Fibroblast of skin of right biceps (primary cell): Measurements from ENCODE around the gene TBC1D20.
"Not testable (repeated sequence)": the region's sequence is repeated elsewhere in the genome, so short reads cannot be mapped to it uniquely, and the experiment has no call there.

Source experiments
- DNase-seq: peaks from one replicate; pipeline ENCODE4 v3.0.0-alpha.2; 2013

Gene TBC1D20, protein sequence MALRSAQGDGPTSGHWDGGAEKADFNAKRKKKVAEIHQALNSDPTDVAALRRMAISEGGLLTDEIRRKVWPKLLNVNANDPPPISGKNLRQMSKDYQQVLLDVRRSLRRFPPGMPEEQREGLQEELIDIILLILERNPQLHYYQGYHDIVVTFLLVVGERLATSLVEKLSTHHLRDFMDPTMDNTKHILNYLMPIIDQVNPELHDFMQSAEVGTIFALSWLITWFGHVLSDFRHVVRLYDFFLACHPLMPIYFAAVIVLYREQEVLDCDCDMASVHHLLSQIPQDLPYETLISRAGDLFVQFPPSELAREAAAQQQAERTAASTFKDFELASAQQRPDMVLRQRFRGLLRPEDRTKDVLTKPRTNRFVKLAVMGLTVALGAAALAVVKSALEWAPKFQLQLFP

DNA sequence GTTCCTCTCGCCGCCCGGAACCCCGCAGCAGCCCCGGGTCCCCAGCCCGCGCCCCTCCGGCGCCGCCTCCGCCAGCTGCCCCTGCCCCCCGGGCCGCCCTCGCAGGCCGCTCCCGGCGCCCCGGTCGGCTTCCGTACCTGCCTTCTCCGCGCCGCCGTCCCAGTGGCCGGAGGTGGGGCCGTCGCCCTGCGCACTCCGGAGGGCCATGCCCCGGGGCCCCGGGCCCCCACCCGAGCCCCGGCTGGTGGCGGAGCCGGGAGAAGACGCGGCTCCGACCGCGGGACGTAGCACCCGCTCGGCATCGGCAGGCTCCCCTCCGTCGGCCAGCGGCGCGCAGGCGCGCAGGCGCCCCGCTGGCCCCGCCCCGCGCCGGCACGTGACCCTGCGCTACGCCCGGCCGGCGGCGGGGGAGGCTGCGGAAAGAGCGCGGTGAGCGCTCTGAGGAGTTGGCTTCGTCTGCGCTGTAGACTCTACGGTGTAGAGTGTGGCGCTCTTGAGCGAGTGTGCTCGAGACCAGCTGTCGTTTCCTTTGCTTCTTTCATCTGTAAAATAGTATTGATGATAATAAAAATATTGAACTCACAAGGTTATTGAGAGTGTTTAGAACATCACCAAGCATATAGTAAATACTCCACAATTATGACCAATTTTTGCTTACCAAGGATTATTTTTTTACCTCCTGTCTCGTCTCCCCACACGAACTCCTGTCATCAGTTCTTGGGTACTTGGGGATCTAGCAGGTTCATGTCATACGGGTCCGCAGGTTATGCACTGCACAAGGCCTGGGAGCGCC is at the start of gene TBC1D20:
TBC1D20 (minus strand) TSS at position 335 of the 793 bp plus-strand sequence; CDS start at position 207, 128 bp downstream.
- DNase-seq, result peak; percentile 88

DNA sequence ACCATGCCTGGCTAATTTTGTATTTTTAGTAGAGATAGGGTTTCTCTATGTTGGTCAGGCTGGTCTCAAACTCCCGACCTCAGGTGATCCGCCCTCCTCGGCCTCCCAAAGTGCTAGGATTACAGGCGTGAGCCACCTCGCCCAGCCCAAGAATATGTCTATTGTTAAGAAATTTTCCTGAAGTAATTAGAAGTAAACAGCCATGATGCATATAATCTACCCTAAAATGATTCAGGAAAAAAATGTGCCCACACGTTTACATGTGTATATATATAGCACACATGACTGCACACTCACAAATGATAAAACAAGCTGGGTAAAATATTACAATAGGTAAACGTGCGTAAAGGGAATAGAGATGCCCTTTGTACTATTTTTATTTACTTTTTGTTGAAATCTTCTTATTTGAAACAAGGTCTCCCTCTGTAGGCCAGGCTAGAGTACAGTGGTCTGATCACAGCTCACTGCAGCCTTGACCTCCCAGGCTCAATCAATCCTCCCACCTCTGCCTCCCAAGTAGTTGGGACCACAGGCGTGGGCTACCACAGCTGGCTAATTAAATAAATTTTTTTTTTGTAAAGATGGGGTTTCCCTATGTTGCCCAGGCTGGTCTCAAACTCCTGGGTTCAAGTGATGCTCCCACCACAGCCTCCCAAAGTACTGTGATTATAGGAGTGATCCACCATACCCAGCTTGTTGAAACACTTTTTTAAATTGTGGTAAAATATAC is 48.2 kb upstream of the TBC1D20 start:
- DNase-seq, result not testable (repeated sequence)

DNA sequence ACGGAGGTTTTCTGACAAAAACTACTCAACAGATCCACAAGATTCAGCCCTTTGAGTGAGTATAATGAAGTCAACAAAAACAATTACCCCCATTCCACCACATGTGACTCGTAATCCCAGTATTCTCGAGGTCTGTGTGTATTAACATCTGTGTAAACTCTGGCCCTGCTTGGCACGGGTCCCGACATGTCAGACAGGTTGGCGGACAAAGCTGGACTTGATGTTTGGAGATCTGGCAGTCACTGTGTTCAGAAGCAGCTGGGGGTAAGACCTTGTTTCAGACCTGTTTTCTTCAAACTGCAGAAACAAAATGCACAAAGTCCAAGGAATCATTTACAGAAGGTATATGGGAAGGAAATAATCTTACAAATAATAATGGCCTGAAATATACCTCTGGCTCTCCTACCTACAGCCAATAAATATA is 46.0 kb upstream of the TBC1D20 start:
- peak; percentile 6 for DNase-seq

DNA sequence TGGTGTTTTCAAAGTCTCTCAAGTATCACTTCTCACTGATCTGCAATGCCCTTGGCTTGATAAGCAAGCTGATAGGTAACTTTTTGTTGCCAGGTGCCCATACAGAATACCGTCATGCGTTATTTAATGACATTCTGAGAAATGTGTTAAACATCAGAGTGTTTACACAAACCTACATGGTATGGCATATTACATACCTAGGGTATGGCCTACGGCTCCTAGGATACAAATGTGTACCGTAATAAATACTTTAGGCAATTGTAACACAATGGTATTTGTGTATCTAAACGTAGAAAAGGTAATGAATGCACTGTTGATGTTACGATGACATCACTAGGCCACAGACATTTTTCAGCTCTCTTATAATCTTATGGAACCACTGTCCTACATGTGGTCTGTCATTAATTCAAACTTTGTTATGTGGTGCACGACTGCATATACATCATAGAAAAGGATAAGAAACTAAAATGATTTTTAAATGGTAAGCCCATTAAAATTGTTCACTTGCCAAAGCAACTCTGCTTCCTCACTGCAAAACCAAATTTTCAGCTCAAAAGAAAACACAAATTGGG is 45.5 kb upstream of the TBC1D20 start:
- DNase-seq, result no peak

DNA sequence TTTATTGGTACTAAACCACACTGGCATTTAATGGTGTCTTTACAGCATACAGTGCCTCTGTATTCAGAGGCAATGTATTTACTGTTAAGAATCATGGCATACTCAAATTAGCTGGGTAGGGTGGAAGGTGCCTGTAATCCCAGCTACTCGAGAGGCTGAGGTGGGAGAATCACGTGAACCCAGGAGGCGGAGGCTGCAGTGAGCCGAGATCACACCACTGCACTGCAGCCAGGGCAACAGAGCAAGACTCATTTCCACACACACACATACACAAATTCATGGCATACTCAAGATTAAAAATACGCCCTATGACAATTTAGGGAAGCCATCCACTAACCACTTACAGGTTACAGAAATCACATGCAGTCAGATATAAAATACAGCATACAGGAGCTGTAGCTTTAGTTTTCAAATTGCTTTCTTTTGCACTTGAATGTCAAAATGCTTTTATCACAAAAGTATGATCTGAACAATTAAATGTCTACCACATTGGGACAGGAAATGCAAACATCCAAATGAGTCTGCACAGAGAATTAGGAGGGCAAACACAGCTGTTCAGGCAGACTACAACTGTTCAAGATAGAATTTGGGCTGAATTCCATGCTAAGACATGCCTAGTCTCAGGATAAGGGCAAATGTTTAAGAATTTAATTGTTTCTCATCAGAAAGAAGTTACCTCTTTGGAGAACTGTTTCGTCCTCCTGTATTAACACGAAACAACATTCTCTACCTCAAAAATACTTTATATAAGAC is 44.8 kb upstream of the TBC1D20 start:
- no peak for DNase-seq

DNA sequence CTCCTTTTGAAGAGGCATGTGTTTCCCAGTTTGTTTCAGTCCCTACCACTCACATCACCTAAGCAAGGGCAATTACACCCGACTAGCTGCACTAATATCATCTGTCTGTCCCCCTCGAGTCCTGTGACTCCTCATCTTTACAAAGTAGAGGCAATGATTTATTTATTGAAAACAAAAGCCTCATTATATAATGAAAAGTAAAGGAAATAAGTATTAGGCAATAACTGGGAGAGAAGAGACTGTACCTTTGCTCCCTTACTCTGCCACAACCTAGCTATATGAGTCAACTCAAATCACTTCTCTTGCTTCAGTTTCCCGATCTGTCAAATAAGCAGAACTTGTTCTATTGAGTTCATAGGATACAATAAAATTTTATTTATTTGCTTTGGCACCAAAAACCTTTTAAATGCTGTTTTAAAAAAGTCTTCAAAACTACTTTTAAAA is 42.3 kb upstream of the TBC1D20 start:
- no peak for DNase-seq

DNA sequence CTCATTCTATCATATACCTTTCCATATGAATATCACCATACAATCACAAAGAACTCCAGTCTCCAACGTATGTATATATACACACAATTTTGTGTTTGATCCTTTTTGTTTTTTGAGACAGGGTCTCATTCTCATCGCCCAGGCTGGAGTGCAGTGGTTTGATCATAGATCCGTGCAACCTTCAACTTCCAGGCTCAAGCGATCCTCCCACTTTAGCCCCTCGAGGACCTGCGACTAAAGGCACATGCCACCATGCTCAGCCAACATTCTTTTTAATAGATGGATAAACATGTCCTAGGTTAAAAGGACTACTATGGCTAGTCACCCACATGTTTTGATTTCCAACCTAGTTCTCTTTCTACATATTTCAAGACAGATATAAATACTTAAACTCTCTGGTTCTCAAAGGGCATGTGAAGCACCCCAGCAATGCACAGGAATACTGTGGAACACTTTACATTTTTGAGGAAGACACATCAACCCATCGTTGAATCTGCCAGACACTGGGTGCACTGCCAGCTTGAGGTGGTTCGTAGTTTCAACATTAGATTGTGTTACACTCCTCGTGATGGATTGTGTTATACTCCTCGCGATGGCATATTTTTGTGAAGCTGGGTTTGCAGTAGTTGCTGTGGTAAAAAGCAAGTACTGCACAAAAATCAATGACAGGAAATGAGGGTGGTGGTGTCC is 40.9 kb upstream of the TBC1D20 start:
- no peak for DNase-seq

DNA sequence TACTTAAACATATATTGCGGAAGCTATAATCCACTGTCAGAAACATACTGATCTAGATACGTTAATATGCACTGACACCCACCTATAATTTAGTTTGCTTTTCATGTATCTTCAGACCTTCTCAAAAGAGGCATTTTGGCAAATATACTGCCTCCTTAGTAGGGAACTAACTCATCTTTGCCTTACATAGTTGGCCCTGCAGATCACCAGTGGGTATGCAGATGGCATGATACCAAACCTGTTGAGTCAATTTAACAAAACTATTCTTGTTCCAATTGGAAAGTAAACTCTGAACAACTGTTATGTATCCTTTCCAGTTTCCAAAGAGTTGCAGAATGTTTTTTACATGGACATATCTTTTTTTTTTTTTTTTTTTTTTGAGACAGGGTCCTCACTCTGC is 35.6 kb upstream of the TBC1D20 start:
- no peak for DNase-seq

DNA sequence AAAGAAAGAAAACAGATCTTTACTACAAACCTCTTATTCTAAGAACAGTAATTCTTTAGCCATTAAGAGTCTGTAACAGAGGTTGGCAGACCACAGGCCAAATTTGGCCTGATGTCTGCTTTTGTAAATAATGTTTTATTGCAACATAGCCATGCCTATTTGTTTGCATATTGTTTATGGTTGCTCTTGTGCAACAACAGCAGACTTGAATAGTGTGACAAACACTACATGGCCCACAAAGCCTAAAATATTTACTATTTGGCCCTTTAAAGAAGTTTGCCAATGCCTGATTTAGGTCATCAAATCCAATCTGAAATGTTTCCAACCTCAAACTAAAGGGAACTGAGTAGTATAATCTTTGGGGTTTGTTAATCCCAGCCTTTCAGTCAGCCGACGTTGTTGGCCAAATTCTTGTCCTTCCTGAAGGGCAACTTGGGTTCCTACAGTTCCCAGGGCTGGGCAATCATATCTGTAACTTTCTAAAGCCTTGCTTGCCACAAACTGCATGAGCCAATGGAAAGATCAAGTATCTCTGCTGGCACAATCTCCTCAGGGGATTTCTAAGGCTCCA is 33.9 kb upstream of the TBC1D20 start:
- DNase-seq, result no peak

DNA sequence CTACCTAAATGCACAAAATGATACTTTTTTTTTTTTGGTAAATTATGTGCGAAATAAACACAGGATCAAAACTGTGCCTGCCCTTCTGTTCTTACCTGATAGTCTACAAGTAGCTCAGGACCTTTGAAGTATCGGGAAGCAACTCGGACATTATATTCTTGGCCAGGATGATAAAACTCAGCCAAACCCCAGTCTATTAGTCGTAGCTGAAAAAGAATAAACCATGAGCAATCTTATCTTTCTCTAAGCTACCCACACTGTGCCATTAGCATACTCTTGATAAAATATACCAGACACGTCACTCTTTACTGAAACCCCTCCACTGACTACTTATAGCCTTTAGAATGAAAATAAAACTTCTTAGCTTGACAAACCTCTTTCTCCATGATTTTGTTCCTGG is 29.8 kb upstream of the TBC1D20 start:
- no peak for DNase-seq

DNA sequence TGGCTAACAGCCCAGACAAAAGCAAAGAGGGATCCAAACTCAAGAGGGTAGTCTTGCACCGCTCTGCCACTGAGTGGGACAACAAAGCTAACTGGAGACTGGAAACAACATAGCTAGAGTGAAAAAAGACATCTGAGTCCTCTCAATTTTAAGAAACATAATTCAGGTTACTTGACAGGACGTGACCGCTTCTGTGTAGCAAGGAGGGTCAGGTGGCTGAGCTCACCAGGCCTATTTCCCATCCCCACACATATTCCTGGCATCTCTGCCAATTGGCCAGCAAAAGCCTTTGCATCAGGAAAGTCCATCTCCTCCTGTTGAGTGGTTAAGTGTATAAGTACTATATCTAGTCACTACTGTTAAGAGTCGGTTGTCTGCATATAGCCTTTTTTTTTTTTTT is 25.3 kb upstream of the TBC1D20 start:
- DNase-seq, result no peak

DNA sequence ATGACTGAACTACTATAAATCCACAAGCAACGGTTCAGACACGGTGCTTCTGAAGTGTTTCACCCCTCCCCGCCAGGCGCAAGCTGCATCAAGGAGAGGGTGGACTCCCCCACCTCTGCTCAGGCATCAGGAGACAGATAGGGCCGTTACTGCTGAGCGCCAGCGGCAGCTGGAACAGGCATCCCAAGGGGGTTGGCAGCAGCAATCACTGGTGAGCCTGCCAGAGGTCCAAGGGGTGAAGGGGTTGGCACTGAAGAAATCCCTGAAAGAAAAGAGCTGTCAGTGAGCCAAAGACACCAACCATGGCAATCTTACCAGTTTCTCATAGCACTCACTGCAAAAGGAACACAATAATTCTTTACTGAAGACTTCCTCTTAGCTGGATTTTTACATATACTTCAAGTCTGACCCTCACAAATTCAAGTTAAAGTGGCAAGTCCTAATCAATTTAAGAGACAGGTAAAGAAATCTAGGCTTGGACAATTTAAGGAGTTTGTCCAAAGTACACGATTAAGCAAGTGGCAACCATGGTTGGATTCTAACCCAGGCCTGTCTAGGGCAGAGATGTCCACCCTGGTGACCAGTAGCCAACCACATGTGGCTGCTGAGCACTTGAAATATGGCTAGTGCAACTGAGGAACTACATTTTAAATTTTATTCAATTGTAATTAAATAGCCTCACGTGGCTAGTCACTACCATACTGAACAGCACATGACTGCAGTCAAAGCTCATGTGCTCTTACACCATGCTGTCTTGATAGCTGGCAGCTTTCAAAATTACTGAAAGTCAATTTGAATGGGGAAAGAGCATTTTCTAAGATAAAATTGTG is 21.7 kb upstream of the TBC1D20 start:
- no peak for DNase-seq

DNA sequence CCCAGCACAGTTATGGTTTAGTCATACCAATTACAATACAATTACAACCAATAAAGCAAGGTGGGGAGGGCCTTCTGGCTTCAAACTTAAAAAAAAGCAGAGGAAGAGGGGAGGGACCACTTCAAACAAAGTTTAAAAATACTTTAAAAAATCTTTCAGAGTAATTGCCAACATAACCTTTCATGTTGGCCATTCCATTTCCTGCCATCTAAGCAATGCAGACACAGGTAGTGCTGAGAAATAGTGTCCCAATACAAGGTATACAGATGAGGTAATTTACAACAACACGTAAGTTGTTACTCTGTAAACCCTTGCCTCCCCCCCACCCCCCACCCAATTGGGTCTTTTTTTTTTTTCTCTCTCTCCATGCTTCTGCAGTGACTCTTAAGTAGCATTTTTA is 18.8 kb upstream of the TBC1D20 start:
- DNase-seq, result no peak

DNA sequence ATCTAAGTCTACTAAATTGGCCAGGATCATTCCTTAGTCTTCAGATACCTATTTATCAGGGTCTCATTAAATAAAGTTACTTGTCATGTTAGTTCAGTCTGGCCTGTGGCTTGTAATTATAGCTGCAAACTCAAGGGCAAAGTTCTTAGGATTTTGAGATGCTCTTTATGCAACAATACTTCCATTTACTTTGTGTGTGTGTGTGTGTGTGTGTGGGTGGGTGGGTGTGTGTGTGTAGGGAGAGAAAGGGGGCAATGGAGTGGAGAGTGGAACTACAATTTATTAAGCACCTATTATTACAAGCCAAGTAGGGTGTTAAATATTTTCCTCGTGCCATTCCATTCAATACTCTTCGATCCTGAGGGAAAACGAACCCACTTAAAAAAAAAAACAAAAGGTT is 17.7 kb upstream of the TBC1D20 start:
- DNase-seq, result no peak

DNA sequence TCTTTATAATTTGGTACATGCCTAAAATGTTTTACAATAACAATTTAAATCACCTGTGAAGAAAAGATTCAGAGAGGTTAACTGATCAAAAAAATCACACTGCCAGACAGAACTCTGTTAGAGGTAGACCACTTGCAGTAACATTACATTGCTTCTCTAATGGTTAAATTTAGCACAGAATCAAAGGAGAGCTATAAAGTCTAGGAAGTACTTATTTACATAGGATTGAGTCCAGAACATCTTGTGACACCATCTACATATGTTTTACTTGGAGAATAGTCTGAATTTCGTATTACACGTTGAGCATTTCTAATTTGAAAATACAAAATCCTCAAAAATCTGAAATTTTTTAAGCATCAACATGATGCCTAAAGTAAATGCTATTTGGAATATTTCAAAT is 17.2 kb upstream of the TBC1D20 start:
- DNase-seq, result no peak

DNA sequence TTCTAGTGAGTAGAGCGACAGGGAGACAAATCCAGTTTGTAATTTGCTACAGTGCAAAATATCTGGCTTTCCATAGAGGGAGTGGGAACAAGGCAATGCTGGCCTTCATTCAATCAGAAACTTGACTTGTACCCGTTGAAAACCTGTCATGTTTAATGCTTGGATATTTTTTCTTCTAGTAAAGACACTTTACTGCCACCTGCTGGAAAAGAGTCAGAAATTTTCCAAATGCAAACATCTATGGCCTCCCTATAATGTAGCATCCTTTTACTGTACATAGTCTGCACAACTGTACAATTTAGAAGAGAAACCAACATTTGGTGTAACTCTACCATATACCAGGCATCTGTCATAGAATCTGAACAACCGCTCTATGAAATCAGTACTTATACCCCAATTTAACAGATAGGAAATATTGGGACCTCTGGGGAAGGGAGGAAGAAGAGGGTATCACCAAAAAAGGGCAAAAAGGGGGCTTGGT is 16.7 kb upstream of the TBC1D20 start:
- peak; percentile 70 for DNase-seq

DNA sequence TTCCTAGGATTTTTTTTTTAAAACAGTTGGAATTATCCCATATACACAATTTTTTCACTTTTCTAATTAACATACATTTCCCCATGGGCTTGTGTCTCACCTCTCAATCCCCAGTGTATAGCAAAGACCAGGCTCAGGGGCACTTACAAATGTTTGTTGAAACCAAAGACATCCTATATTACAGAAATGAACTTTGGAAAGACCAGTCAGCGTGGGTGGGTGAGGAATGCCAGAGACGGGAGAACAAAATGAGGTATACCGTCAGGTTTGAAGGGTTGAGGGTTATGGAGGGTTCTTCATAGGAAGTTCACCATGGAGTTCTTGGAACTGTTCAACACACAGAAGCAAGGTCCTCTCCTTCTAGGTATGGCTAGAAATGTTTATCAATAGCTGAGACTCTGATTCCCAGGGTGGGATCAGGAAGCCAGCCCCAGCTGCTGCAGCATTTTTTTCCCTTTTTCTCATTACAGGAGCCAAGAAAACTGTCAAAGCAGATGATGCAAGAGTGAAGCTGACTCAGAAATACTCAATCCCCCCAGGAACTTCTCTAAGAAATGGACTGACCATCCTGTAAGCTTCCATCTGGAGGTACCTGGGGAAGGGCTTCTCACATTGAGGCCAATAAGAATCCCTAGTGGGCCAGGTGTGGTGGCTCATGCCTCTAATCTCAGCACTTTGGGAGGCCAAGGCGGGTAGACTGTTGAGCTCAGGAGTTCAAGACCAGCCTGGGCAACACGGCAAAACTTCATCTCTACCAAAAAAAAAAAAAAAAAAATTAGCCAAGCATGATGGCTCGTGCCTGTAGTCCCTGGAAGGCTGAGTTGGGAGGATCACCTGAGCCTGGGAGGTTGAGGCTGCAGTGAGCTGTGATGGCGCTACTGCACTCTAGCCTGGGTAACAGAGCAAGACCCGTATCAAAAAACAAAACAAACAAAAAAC is 15.9 kb upstream of the TBC1D20 start:
- peak; percentile 80 for DNase-seq

DNA sequence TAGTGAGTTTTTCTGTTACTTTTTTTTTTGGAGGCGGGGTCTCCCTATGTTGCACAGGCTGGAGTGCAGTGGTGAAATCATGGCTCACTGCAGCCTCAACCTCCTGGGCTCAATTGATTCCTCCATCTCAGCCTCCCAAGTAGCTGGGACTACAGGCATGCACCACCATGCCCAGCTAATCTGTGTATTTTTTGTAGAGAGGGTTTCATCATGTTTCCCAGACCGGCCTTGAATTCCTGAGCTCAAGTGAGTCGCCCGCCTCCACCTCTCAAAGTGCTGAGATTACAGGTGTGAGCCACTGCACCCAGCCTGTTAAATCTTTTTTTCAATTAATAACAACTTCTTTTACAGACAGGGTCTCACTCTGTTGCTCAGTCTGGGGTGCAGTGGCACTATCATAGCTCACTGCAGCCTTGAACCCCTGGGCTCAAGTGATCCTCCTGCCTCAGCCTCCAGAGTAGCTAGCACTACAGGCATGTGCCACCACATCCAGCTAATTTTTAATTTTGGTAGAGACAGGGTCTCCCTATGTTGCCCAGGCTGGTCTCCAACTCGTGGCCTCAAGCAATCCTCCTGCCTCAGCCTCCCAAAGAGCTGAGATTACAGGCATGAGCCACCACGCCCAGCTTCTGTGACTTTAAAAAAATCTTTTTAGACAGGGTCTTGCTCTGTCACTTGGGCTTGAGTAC is 14.4 kb upstream of the TBC1D20 start:
- not testable (repeated sequence) for DNase-seq
